GM23338 (cell line): ENCODE measurements around the gene PHLPP2. TPM values are rescaled to one million over a fixed set of nuclear protein-coding genes. Genes with fewer than 3 reads are reported as not detected.

Experiments used
- ATAC-seq: fragments of 200-7000 bp; cut with Tn5 transposase; 3 replicates; pipeline ENCODE4 v1.9.1; 2020
- DNase-seq: peaks from one replicate; pipeline ENCODE4 v3.0.0-alpha.2; 2015; ENCODE audit warnings: low spot score
- H2AFZ ChIP-seq: fragments of 200-600 bp; sonication (generic); 2 replicates; pipeline ENCODE4 v1.8.0; 2016; ENCODE audit warnings: antibody characterized with exemption, mild to moderate bottlenecking, moderate library complexity
- H3F3A ChIP-seq: fragments of 200-600 bp; sonication (generic); replicated peaks from 2 replicates; pipeline ENCODE4 v1.8.0; 2017; ENCODE audit warnings: antibody characterized with exemption, mixed run types, low read depth
- H3K27ac ChIP-seq: fragments of 200-600 bp; sonication (generic); 2 replicates; pipeline ENCODE4 v1.6.1; 2016; ENCODE audit warnings: low read depth
- H3K27me3 ChIP-seq: fragments of 200-600 bp; sonication (generic); 2 replicates; pipeline ENCODE4 v1.8.0; 2016; ENCODE audit warnings: mild to moderate bottlenecking, mixed run types, moderate library complexity; ENCODE audit not compliant: insufficient read depth
- H3K36me3 ChIP-seq: fragments of 200-600 bp; sonication (generic); 2 replicates; pipeline ENCODE4 v1.8.0; 2016; ENCODE audit warnings: mild to moderate bottlenecking; ENCODE audit not compliant: insufficient read depth
- H3K4me1 ChIP-seq: fragments of 200-600 bp; sonication (generic); 2 replicates; pipeline ENCODE4 v1.8.0; 2016; ENCODE audit warnings: mild to moderate bottlenecking, moderate library complexity; ENCODE audit not compliant: insufficient read depth
- H3K4me2 ChIP-seq: fragments of 200-600 bp; sonication (generic); 2 replicates; pipeline ENCODE4 v1.7.1; 2017; ENCODE audit warnings: mixed run types
- H3K4me3 ChIP-seq: fragments of 200-600 bp; sonication (generic); 2 replicates; pipeline ENCODE4 v1.6.1; 2016; ENCODE audit warnings: mixed run types
- H3K79me2 ChIP-seq: fragments of 200-600 bp; sonication (generic); replicated peaks from 2 replicates; pipeline ENCODE4 v1.8.0; 2017; ENCODE audit warnings: mild to moderate bottlenecking; ENCODE audit not compliant: insufficient read depth
- H3K9me2 ChIP-seq: fragments of 200-600 bp; sonication (generic); 2 replicates; pipeline ENCODE4 v1.8.0; 2017; ENCODE audit not compliant: insufficient read depth
- H4K20me1 ChIP-seq: fragments of 200-600 bp; sonication (generic); replicated peaks from 2 replicates; pipeline ENCODE4 v1.8.0; 2017; ENCODE audit warnings: mild to moderate bottlenecking; ENCODE audit not compliant: insufficient read depth
- H3K27ac Mint-ChIP-seq: 2 replicates; pipeline ENCODE4 v1.8.0; 2020; ENCODE audit warnings: inconsistent platforms, mild to moderate bottlenecking, moderate library complexity, mixed read lengths
- H3K27me3 Mint-ChIP-seq: 3 replicates; pipeline ENCODE4 v1.8.0; 2022; ENCODE audit warnings: low read depth, mild to moderate bottlenecking, moderate library complexity, mixed read lengths, inconsistent platforms; ENCODE audit not compliant: insufficient read depth, poor library complexity
- H3K36me3 Mint-ChIP-seq: 3 replicates; pipeline ENCODE4 v1.8.0; 2021; ENCODE audit warnings: low read depth, mild to moderate bottlenecking, inconsistent platforms, moderate library complexity, mixed read lengths
- H3K4me1 Mint-ChIP-seq: 3 replicates; pipeline ENCODE4 v1.8.0; 2020; ENCODE audit warnings: mild to moderate bottlenecking, inconsistent platforms, mixed read lengths
- H3K4me3 Mint-ChIP-seq: 3 replicates; pipeline ENCODE4 v1.8.0; 2021; ENCODE audit warnings: moderate library complexity, mild to moderate bottlenecking, inconsistent platforms, mixed read lengths
- H3K9me3 Mint-ChIP-seq: 3 replicates; pipeline ENCODE4 v1.8.0; 2020; ENCODE audit warnings: moderate library complexity, mild to moderate bottlenecking, inconsistent platforms, mixed read lengths
- JUNB ChIP-seq: IDR thresholded peaks from one replicate; pipeline ENCODE4 v1.6.1; 2016; ENCODE audit warnings: antibody characterized with exemption; ENCODE audit not compliant: unreplicated experiment
- POLR2AphosphoS5 ChIP-seq: IDR thresholded peaks from 2 replicates; pipeline ENCODE4 v1.6.1; 2016; ENCODE audit warnings: antibody characterized with exemption, low read depth
- STAT1 ChIP-seq: IDR thresholded peaks from one replicate; pipeline ENCODE4 v1.6.1; 2016; ENCODE audit warnings: antibody characterized with exemption; ENCODE audit not compliant: unreplicated experiment
- ZNF114 ChIP-seq: fragments of 250-450 bp; sonication (Bioruptor Pico); IDR thresholded peaks from 2 replicates; pipeline ENCODE4 v1.5.0; 2020; ENCODE audit warnings: mild to moderate bottlenecking, moderate library complexity
- ZNF331 ChIP-seq: fragments of 250-450 bp; sonication (Bioruptor Pico); IDR thresholded peaks from 2 replicates; pipeline ENCODE4 v1.5.0; 2020; ENCODE audit warnings: low read depth, mild to moderate bottlenecking, moderate library complexity
- long read RNA-seq: library from polyadenylated mRNA; unstranded; transcript quantifications from one replicate; pipeline ENCODE4 v2.0.0, GENCODE V29; 2020; ENCODE audit not compliant: unreplicated experiment
- polyA plus RNA-seq: library from polyadenylated mRNA; unstranded; fragments of >200 nt; fragmentation: Nextera tagmentation; extraction: Ambion mirVana; gene quantifications from 2 replicates; pipeline ENCODE4 v1.2.1, GENCODE V29; 2016
- total RNA-seq: library from RNA; depleted of rRNA; stranded (reverse); fragments of >200 nt; shearing (Covaris generic); gene quantifications from 2 replicates; pipeline ENCODE4 v1.2.3, GENCODE V29; 2014; rRNA removed
- TF ChIP-seq, protein P1 (sequence below), 2 experiments: fragments of 200-600 bp in 1 of 2; sonication (generic) in 1 of 2; conservative IDR thresholded peaks; 2 replicates each; pipeline versions ENCODE4 v1.5.1 to v1.6.1; 2016 to 2017; ENCODE audit warnings: antibody characterized with exemption in 2 of 2, low read depth in 2 of 2, mild to moderate bottlenecking in 2 of 2, moderate library complexity in 1 of 2
- TF ChIP-seq, protein P2 (sequence below): IDR thresholded peaks from 2 replicates; pipeline ENCODE4 v1.6.1; 2016; ENCODE audit warnings: antibody characterized with exemption

The PHLPP2 gene, protein sequence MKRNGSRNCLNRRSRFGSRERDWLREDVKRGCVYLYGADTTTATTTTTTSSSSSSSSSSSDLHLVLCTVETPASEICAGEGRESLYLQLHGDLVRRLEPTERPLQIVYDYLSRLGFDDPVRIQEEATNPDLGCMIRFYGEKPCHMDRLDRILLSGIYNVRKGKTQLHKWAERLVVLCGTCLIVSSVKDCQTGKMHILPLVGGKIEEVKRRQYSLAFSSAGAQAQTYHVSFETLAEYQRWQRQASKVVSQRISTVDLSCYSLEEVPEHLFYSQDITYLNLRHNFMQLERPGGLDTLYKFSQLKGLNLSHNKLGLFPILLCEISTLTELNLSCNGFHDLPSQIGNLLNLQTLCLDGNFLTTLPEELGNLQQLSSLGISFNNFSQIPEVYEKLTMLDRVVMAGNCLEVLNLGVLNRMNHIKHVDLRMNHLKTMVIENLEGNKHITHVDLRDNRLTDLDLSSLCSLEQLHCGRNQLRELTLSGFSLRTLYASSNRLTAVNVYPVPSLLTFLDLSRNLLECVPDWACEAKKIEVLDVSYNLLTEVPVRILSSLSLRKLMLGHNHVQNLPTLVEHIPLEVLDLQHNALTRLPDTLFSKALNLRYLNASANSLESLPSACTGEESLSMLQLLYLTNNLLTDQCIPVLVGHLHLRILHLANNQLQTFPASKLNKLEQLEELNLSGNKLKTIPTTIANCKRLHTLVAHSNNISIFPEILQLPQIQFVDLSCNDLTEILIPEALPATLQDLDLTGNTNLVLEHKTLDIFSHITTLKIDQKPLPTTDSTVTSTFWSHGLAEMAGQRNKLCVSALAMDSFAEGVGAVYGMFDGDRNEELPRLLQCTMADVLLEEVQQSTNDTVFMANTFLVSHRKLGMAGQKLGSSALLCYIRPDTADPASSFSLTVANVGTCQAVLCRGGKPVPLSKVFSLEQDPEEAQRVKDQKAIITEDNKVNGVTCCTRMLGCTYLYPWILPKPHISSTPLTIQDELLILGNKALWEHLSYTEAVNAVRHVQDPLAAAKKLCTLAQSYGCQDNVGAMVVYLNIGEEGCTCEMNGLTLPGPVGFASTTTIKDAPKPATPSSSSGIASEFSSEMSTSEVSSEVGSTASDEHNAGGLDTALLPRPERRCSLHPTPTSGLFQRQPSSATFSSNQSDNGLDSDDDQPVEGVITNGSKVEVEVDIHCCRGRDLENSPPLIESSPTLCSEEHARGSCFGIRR (N-terminal part only)
- total RNA-seq (14.1 and 20.5 TPM in 2 replicates), polyA plus RNA-seq (3.8 and 4.2 TPM in 2 replicates)
- long read RNA-seq, partial matches to known transcripts: 1 of 1 reads
- long read RNA-seq, other reads (novel, unspliced or antisense): 0 of 1 reads

DNA sequence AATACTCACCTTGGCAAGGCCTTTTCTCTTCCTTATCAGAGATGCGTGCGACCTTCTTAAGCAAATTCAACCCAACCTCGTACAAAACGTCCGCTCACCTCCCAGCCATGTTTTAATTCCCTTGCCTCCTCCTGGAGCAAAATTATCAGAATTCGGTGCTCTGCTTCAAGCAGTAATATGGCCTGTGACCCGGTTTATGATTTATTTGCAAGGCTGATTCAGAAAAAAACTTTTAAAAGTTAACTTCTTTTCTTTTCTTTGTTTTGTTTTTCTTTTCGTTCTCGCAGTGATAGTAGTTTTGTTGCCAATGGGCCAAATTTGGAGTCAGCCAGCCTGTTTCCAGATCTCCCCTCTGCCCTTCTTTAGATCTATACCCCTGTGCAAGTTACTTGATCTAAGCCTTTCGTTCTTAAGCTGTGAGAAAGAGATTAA lies at the start of gene PHLPP2:
TSS of gene PHLPP2 (minus strand) at position 382 of the 432 bp plus-strand sequence. CDS start 9,906 bp downstream, outside the sequence.
- no peak for DNase-seq

DNA sequence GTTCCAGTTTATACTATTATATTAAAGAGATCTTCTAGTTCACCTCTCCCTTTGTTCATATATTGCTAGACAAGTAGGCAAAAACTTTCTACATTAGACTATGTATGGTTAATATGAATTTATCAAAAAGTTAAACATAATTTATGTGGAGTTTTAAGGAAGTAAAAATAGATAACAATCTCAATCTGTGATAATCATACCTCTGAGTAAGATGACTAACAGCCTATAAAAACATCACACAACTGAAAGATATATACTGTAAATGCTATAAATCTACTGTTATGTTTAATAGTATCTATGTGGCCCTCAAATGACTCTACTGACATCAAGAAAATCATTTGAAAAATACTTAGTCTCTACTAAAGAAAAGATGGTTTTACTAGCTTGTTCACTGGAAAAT lies 47.1 kb upstream of the PHLPP2 start:
- H3K4me3 ChIP-seq: no peak overlapping the region
- peaks cover 18% of the 10 kb centered on the region; the same call in 1 of the 2 replicates for H3K36me3 ChIP-seq
- no peaks in the 10 kb centered on the region for H3K27me3 ChIP-seq
- ATAC-seq: no peak
- Mint-ChIP-seq H3K27me3 (no peaks in the 10 kb centered on the region), H3K36me3 (peaks cover 36% of the 10 kb centered on the region; the same call in 2 of the 3 replicates), H3K4me3 (no peak overlapping the region), H3K27ac (no peak overlapping the region), H3K4me1 (no peaks in the 10 kb centered on the region), H3K9me3 (no peaks in the 10 kb centered on the region)
- no peaks in the 10 kb centered on the region for H3K4me1 ChIP-seq
- no peak overlapping the region for H3K4me2 ChIP-seq
- H2AFZ ChIP-seq: no peak overlapping the region
- no peaks in the 10 kb centered on the region for H3K9me2 ChIP-seq
- DNase-seq: no peak
- H4K20me1 ChIP-seq: no peaks in the 10 kb centered on the region; the same call in 1 of the 2 replicates
- H3K27ac ChIP-seq: no peak overlapping the region
- H3F3A ChIP-seq: no peaks in the 10 kb centered on the region; the same call in 1 of the 2 replicates
- H3K79me2 ChIP-seq: peaks cover 9% of the 10 kb centered on the region
- no peak for TF ChIP-seq ZNF114
- TF ChIP-seq JUNB: no peak
- no peak for TF ChIP-seq POLR2AphosphoS5

More for the DNA sequence above, at the start of gene PHLPP2:
- no peak within 1 kb of the TSS for H3K27ac Mint-ChIP-seq
- H3K4me1 Mint-ChIP-seq: peaks cover 21% of the 10 kb centered on the region
- Histone ChIP-seq H3K27ac (peak within 1 kb of the TSS; percentile 67; the same call in 1 of the 2 replicates), H3K79me2 (peaks cover 30% of the 10 kb centered on the region), H4K20me1 (no peaks in the 10 kb centered on the region; the same call in none of the 2 replicates), H3K4me3 (peak within 1 kb of the TSS; percentile 57), H2AFZ (peak within 1 kb of the TSS; percentile 90), H3K9me2 (no peaks in the 10 kb centered on the region), H3K27me3 (peaks cover 15% of the 10 kb centered on the region), H3K36me3 (no peaks in the 10 kb centered on the region), H3K4me1 (peaks cover 27% of the 10 kb centered on the region), H3K4me2 (peak within 1 kb of the TSS; percentile 85), H3F3A (peaks cover 7% of the 10 kb centered on the region)
- TF ChIP-seq ZNF114 (no peak), STAT1 (no peak), ZNF331 (CRISPR knock-in tag) (no peak), JUNB (no peak)
- TF ChIP-seq, protein P1, sequence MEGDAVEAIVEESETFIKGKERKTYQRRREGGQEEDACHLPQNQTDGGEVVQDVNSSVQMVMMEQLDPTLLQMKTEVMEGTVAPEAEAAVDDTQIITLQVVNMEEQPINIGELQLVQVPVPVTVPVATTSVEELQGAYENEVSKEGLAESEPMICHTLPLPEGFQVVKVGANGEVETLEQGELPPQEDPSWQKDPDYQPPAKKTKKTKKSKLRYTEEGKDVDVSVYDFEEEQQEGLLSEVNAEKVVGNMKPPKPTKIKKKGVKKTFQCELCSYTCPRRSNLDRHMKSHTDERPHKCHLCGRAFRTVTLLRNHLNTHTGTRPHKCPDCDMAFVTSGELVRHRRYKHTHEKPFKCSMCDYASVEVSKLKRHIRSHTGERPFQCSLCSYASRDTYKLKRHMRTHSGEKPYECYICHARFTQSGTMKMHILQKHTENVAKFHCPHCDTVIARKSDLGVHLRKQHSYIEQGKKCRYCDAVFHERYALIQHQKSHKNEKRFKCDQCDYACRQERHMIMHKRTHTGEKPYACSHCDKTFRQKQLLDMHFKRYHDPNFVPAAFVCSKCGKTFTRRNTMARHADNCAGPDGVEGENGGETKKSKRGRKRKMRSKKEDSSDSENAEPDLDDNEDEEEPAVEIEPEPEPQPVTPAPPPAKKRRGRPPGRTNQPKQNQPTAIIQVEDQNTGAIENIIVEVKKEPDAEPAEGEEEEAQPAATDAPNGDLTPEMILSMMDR (conservative IDR thresholded peaks at IDR 0.05; ENCODE audit: low read depth in 2 of 2): no peak
- TF ChIP-seq, protein P2, sequence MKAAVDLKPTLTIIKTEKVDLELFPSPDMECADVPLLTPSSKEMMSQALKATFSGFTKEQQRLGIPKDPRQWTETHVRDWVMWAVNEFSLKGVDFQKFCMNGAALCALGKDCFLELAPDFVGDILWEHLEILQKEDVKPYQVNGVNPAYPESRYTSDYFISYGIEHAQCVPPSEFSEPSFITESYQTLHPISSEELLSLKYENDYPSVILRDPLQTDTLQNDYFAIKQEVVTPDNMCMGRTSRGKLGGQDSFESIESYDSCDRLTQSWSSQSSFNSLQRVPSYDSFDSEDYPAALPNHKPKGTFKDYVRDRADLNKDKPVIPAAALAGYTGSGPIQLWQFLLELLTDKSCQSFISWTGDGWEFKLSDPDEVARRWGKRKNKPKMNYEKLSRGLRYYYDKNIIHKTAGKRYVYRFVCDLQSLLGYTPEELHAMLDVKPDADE: no peak
- H3K27me3 Mint-ChIP-seq: peaks cover 6% of the 10 kb centered on the region
- peak within 1 kb of the TSS; percentile 86 for H3K4me3 Mint-ChIP-seq
- H3K36me3 Mint-ChIP-seq: no peaks in the 10 kb centered on the region; the same call in 2 of the 3 replicates
- no peak for ATAC-seq
- H3K9me3 Mint-ChIP-seq: no peaks in the 10 kb centered on the region
